Urinary bladder (tissue), 2 donors: Measurements from ENCODE around the gene CHMP1A. TPM values are rescaled to one million over a fixed set of nuclear protein-coding genes. Genes with fewer than 3 reads are reported as not detected.

ENCODE experiments used
- polyA plus RNA-seq: library from polyadenylated mRNA; stranded (reverse); fragments of 200-250 nt; gene quantifications from one replicate; pipeline ENCODE4 v1.2.3, GENCODE V29; 2013
- total RNA-seq: library from RNA; depleted of rRNA; stranded (reverse); fragments of >200 nt; gene quantifications from one replicate; pipeline ENCODE4 v1.2.3, GENCODE V29; 2014
- donor health status: healthy.

Gene CHMP1A
- total and polyA plus RNA-seq, 2 donors, result 27.9 to 85.7 TPM

Other genes starting within 250 kb of the CHMP1A start
- 51.2 TPM for gene ANKRD11, start 167.1 kb downstream of the CHMP1A start, total RNA-seq
- gene ANKRD11, start 167.1 kb downstream of the CHMP1A start, polyA plus RNA-seq, result 73.3 TPM
- gene SPG7, start 149.3 kb downstream of the CHMP1A start, total RNA-seq, result 77.8 TPM
- 85.4 TPM for gene SPG7, start 149.3 kb downstream of the CHMP1A start, polyA plus RNA-seq
- gene RPL13, start 97.0 kb downstream of the CHMP1A start, total RNA-seq, result 2,031 TPM
- gene RPL13, start 97.0 kb downstream of the CHMP1A start, polyA plus RNA-seq, result 7,650 TPM
- gene CPNE7, start 82.0 kb downstream of the CHMP1A start, total RNA-seq, result not detected
- 1.8 TPM for gene CPNE7, start 82.0 kb downstream of the CHMP1A start, polyA plus RNA-seq
- gene DPEP1, start 44.1 kb downstream of the CHMP1A start, total RNA-seq, result 0.58 TPM
- 0.41 TPM for gene DPEP1, start 44.1 kb downstream of the CHMP1A start, polyA plus RNA-seq
- gene SPATA33, start 128 bp upstream of the CHMP1A start, total RNA-seq, result 3.3 TPM
- 5.2 TPM for gene SPATA33, start 128 bp upstream of the CHMP1A start, polyA plus RNA-seq
- gene CDK10, start 29.0 kb upstream of the CHMP1A start, total RNA-seq, result 31.9 TPM
- 58.5 TPM for gene CDK10, start 29.0 kb upstream of the CHMP1A start, polyA plus RNA-seq
- gene SPATA2L, start 44.0 kb upstream of the CHMP1A start, total RNA-seq, result 5.2 TPM
- gene SPATA2L, start 44.0 kb upstream of the CHMP1A start, polyA plus RNA-seq, result 10.8 TPM
- gene VPS9D1, start 63.2 kb upstream of the CHMP1A start, total RNA-seq, result 5.7 TPM
- gene VPS9D1, start 63.2 kb upstream of the CHMP1A start, polyA plus RNA-seq, result 11.0 TPM
- 17.9 TPM for gene ZNF276, start 63.8 kb upstream of the CHMP1A start, total RNA-seq
- gene ZNF276, start 63.8 kb upstream of the CHMP1A start, polyA plus RNA-seq, result 19.6 TPM
- gene FANCA, start 158.9 kb upstream of the CHMP1A start, total RNA-seq, result 9.6 TPM
- 1.7 TPM for gene FANCA, start 158.9 kb upstream of the CHMP1A start, polyA plus RNA-seq
- gene SPIRE2, start 170.8 kb upstream of the CHMP1A start, total RNA-seq, result 5.4 TPM
- 6.4 TPM for gene SPIRE2, start 170.8 kb upstream of the CHMP1A start, polyA plus RNA-seq
- gene TCF25, start 215.9 kb upstream of the CHMP1A start, total RNA-seq, result 107 TPM
- gene TCF25, start 215.9 kb upstream of the CHMP1A start, polyA plus RNA-seq, result 128 TPM